Activated T-cell treated with anti-CD3 and anti-CD28 coated beads for 1 hour (primary cell): ENCODE data around the gene GLB1L3.
A peak's percentile ranks its signal among the peaks of the same experiment; 100 is the strongest.

Experiments used
- DNase-seq: peaks from one replicate; pipeline ENCODE4 v3.0.0-alpha.2; 2020; ENCODE audit warnings: low read depth

The GLB1L3 gene

DNA sequence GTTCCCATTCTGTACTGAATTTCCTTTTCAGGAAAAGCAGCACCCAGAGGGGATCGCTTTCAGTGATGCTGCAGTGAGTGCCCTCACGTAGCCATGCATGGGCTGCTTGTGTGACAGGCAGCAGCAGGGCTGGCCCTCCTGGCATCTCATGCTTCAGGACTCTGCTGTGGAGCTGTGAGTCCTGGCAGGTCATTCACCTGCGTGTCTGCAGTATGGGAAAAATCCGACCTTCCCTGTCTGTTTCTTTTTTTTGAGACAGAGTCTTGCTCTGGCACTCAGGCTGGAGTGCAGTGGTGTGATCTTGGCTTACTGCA is 69.0 kb downstream of the GLB1L3 start:
- no peak for DNase-seq

DNA sequence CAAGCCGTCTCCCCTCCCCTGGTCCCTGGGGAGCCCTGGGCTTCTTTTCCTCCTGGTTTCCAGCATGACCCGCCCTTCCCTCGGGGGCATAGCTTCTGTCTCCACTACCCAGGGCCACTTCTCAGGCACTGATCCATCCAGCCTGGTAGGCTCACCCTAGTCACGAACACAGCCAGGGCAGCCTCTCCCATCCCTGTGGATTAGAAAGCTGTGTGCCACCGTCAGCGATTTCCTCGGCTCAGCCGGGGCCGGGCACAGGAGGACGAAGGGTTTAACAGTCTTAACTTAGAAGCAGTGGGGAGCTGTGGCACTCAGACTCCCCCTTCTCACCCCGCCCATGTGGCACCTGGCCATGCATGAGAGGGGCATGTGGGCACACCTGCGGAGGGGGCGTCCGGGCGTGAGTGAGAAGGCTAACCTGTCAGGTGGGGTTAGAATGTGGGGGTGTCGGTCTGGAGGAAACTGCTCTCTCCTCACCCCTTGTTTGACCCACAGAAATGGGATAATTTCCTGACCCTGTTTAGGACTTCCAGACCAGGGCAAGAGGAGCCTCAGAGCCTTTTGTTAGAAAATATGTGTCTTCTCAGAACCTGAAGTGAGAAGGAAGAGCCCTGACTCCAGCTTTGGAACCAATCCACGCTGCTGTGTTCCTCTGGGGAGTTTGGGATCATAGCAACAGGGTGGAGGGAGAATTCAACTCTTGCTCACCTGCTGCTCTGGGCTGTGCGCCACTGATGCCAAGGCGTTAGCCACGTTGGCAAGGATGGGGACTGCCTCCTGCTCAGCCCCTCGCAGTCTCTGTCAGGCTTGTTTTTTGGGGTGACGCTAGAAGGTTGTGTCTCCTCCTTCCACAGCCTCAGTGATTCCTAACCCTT is 70.2 kb downstream of the GLB1L3 start:
- no peak for DNase-seq

- DNase-seq: no peak
These were observed 70.8 kb downstream of the GLB1L3 start for GRCh38 chr11:134346976-134347350.

- DNase-seq: no peak
These were observed 71.3 kb downstream of the GLB1L3 start for GRCh38 chr11:134347441-134347840.

DNA sequence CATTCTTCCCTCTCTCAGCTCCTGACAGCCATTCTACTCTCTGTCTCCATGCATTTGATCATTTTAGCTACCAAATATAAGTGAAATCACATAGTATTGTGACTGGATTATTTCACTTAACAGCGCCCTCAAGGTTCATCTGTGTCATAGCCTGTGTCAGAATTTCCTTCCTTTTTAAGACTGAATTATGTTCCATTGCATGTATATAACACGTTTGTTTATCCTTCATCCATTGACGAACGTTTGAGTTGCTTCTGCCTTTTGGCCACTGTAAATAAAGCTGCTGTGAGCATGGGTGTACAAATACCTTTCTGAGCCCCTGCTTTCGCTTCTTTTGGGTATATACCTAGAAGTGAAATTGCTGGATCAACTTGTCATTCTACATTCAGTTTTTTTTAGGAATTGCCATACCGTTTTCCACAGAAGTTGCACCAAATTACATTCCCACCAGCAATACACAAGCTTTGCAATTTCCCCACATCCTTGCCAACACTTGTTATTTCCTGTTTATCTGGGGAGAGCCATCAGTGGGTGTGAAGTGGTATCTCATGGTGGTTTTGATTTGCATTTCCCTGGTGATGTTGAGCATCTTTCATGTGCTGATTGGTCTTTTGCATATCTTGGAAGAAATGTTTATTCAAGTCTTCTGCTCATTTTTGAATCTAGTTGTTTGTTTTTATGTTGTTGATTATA is 73.1 kb downstream of the GLB1L3 start:
- DNase-seq: no peak

DNA sequence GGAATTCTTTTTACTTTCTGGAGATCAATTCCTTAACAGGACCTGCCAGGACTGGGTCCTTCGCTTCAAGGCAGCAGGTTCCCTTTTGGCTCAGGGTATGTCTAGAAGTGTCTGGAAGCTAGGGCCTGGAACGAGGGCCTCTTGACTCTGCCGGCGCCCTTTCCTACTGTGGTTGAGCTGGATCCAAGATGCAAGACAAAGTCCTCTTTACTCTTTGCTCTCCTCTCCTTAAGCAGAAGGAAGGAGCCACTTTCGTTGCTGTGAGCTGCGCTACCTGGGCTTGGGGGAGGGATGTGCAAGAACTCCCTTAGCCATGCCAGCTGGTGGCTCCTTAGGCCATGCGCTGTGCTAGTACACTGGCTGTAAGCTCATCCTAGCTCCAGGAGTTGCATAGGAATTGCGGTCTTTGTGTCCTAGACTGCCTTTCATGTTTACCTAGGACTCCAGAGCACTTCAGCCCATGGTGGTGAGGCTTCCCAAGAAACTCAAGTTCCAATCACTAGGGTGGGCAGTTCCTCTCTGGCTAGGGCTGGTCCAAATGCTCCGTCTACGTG is 73.7 kb downstream of the GLB1L3 start:
- DNase-seq: no peak

GRCh38 chr11:134350381-134350780 is 74.2 kb downstream of the GLB1L3 start:
- DNase-seq: no peak

DNA sequence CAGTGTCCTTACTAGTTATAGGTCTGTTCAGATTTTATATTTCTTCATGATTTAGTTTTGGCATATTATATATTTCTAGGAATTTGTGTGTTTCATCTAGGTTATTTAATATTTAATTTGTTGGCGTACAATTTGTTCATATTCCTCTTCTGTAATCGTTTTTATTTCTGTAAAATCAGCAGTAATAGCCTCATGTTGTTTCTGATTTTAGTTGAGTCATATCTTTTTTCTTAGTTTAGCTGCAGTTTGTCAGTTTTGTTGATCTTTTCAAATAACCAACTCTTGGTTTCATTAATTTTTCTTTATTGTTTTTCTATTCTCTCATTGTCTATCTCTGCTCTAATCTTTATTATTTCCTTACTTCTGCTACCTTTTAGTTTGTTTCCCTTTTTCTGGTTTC is 75.9 kb downstream of the GLB1L3 start:
- DNase-seq: no peak

GRCh38 chr11:134355136-134355535 is 79.0 kb downstream of the GLB1L3 start:
- no peak for DNase-seq

DNA sequence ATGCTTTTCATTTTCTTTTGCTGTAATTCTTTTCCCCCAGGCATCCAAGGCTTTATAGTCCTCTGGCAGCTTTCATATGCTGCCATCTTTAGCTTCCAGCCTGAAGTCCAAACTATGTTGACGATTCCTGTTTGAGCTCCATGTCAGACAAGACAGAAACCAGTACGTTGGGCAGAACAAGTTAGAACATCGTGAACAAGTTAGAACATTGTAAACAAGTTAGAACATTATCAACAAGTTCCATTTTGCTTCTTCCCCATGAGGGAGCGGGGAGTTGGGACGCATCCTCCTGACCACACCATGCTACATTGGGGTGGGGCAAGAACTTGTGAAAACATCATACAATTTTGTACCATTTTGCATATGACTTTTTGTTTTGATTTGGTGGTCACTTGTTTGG is 79.5 kb downstream of the GLB1L3 start:
- DNase-seq: no peak

GRCh38 chr11:134356656-134357544 is 80.7 kb downstream of the GLB1L3 start:
- no peak for DNase-seq

GRCh38 chr11:134357545-134357839 is 81.3 kb downstream of the GLB1L3 start:
- DNase-seq: no peak

DNA sequence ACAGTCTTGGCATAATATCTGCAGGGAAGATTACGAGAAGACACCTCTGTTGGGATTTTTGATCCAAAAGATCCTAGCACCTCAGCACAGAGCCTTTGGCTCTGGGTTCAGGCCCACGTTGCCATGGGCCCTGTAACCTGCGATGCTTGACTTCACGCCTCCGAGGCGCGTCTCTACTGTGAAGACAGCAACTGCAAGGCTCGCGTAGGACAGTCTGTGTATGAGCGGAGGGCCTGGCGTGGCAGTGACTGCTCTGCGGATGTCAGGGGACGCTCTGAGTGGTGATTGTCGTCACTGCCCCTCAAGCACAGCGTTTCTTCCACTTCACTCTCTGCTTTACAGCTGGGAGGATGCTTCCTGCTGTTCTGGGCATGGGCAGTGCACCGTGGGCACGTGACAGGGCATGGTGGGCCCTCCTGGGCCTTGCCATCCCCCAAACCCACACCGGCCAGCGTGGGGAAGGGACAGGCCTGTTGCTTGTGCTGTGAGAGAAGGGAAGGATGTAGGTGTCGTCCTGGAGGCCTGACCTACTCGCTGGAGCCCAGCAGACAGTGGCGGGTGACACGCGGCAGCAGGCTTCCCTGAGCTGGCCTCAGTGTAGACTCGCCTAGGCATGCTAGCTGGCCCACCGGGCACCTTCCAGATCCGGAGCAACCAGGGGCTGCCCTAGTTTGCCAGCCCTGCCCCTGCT is 82.1 kb downstream of the GLB1L3 start:
- no peak for DNase-seq

DNA sequence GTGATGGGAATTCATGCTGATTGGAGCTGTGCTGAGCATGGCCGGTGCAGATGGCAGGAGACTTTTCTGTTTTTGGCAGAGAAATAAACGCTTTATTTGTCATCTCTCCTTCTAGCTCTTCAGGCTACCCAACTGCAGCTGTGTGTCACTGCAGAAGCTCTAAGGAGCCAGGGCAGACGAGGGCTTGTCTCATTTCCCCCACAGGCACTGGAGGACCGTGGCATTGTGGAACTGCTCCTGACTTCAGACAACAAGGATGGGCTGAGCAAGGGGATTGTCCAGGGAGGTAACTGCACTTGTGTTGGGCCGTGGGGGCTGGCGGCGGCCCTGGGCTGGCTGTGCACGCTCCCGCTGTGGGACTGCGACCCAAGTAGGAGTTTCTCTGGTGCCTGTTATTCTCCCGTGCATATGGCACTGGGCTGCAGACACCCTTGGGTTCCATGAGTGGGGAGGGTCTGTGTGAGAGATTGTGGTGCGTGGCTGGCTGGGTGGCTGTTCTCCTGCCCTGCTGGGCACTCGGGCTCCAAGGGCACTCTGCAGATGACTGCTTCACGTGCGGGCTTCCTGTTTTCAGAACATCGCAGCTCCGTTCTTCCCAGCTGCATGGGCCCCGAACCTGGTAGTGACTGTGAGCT is 82.8 kb downstream of the GLB1L3 start:
- DNase-seq: no peak

GRCh38 chr11:134359646-134360045 is 83.5 kb downstream of the GLB1L3 start:
- DNase-seq: no peak

DNA sequence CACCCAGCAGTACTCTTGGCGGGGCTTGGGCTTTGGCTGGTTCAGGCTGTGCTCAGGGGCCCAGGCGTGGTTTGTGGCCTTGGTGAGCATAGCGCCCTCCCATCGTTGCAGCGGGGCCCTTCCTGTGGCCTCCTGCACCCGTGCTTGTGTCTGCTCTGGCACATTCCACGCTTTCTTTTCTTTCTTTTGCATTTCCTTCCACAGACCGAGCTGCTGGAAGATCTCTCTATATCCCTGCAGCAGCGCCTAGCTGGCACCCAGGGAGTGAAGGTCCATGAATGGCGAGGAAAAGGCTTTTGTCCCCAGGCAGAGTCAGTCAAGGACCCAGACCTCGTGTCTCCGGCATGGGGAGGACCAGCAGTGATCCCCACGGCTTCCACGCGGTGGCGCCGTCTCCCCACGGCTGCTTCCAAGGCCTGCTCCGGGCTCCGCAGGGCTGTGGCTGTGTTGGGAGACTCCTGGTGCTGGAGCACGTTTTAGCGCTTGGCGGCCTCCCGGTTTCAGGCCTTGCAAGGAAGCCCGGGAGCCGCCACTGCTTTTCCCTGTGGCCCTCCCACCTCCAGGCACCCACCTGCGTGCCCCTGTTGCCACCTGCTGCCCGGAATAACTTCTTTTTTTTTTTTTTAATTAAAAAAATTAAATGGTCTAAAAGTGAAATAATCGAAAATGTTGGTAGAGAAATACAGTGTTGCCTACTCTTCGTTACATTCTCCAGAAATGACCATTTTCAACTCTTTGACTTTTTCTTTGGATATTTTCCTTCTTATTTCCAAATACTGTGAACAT is 84.1 kb downstream of the GLB1L3 start:
- DNase-seq: peak; percentile 59

GRCh38 chr11:134361661-134362060 is 85.5 kb downstream of the GLB1L3 start:
- DNase-seq: no peak

DNA sequence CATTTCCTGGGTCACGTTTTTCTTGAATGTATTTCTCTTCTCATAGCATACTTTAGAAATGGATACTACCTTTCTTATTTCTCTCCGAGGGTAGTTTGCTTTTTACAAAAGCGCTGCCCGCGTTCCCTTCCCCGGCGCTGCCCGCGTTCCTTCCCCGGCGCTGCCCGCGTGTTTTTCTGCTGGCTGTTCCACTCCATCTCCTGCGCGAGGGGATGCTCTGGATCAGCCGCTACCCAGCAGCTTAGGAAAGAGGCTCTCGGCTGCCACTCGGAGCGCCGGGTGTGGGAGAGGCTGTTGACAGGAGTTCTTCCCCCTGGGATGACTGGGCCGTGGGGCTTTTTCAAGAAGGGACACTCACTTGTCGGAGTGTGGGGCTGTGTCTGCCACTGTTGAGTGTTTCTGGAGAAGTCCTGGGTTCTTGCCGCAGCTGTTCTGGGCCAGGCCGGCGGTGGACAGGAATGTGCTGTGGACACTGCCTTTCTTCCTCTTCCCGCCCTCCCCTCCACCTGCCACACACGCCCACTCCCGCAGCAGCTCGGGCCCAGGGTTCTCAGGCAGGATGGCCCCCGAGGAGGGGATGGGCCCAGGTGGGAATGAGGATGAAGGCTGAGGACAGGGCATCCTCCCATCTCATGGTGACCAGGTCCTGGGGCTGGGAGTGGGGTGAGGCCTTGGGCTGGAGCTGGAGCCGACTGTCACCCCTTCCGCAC is 86.2 kb downstream of the GLB1L3 start:
- DNase-seq: no peak

DNA sequence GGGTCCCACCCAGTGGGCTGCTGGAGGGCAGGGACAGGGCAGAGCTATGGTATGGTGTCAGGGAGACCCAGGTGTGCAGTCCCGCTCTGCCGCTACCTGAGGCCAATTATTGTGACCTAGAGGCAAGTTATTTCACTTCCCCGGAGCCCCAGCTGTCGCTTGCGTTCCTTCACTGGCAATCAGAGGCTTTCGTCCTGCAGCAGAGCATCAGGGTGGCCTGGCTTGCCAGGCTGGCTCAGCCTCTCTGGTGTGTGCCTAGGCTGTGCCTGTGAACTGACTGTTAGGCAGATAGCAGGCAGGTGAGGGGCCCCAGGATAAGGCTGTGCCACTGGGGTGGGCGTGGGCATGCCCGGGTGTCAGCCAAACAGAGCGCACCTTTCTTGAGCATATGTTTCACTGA is 87.0 kb downstream of the GLB1L3 start:
- DNase-seq: no peak

GRCh38 chr11:134363592-134363991 is 87.4 kb downstream of the GLB1L3 start:
- DNase-seq: no peak
